GM18499 (cell line): ENCODE data around the gene TBXAS1.
A peak's percentile ranks its signal among the peaks of the same experiment; 100 is the strongest.

Experiments
- ATAC-seq: cut with Tn5 transposase; IDR thresholded peaks from one replicate; pipeline ENCODE4 v1.9.1; 2021; ENCODE audit warnings: moderate number of reproducible peaks; ENCODE audit not compliant: insufficient read depth, unreplicated experiment

TBXAS1 gene

DNA sequence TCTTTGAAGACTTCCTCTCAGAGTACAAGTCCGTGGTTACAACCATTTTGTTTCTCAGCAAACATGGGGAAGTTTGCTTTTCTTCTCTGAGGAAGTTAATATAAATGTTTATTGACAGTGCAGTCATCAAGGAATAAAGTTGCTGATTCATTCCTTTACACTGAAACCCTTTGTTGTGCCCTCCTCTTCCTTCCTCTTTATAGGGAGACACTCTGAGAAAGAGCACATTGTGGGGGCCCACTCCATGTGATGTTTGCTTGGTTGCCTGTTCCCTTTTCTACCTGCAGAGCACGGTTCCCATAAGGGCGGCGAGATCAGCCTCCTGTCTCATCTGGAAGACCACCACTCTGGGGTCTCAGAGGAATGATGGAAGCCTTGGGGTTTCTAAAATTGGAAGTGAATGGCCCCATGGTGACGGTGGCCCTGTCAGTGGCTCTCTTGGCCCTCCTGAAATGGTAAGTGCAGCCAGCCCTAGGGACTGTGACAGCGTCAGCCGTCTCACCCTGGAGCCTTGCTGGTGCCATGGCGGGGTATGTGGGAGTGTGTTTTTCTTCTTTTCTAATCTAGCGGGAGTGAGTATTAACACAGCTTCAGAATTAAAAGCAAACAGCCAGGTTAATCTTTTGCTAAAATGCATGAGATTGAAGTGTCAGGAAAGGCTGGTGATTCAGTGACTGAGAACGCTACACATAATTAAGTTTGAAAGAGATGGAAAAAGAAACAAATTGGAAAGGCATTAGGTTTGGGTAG lies at the start of gene TBXAS1:
TSS of gene TBXAS1 (plus strand) at position 240 of the 750 bp plus-strand sequence. CDS start at position 367, 127 bp downstream.
- no peak for ATAC-seq

DNA sequence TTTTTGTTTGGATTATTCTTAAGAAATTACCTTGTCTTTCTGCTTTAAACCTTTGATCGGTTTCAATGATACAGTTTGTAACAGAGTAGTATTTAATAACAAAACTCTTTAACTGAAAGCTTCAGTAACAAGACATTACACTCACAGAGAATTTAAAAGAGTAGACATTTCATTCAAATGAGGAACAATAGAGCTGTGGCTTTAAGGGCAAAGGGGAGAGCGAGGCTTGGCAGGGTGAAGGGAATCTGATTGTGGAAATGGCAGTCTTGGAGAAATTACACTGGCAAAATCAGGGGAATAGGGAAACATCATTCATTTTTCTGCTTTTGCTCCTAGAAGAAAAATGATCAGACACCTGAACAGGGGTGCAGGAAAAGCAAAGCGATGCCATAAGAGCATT lies 46.1 kb upstream of the TBXAS1 start:
- no peak for ATAC-seq

DNA sequence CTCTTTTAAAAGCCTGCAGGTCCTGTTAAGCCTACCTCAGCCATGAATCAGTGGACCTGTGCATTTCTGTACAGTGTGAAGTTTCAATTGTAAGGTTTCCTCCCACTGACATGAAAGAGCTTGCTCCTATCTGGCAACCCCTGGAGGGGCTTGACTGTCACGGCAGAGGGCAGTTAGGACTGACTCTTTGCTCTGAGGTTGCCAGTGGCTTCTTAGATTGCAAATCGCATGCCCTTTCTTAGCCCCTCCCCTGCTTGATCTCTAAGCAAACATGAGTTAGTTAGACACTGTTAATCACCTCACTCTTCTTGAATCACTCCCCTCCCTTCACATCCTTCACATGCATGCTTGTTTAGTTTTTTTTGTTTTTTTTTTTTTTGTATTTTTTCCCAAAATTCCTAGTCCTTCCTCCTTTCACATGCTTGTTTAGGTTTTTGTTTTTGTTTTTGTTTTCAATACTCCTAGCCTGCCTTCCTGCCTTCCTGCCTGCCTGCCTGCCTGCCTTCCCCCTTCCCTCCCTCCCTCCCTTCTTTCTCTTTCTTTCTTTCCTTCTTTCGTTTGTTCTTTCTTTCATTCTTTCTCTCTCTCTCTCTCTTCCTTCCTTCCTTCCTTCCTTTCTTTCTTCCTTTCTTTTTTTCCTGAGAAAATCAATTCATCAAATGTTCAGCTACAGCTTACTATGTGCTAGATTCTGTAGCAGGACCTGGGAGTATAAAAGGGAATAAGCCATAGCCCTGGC lies 45.2 kb upstream of the TBXAS1 start:
- no peak for ATAC-seq

DNA sequence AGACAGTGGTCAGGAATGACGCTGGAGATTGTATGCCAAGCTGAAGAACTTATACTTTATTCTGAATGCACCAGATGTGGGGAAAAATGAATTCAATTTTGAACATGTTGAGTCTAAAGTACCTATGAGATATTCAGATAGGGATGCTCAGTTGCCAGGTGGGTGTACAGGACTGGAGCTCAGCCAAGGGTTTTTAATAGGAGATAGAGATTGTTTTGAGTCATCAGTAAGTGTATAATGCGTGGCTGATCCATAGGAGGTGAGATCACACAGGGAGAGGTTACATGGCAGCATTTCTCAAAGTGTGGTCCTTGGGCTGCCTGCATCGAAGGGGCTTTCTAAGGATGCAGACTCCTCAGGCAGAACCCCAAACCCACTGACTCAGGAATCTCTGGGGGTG lies 44.4 kb upstream of the TBXAS1 start:
- ATAC-seq, result no peak

DNA sequence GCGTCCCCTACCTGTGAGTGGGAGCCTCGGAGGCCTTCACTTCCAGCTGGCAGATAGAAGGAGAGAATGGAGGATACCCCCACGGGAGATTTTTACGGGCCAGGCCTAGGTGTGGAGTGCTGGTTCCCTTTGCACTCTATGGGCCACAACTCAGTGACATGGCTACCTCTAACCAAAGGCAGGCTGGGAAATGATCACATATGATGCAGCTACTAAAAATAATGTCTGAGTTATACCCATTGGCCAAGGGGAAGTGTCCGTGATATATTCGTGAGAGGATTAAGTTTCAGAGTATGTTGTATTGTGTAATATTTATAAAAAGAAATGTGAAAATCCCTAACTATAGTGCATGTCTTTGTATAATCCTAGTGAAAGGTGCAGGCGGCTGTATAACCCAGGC lies 37.7 kb upstream of the TBXAS1 start:
- ATAC-seq, result no peak

DNA sequence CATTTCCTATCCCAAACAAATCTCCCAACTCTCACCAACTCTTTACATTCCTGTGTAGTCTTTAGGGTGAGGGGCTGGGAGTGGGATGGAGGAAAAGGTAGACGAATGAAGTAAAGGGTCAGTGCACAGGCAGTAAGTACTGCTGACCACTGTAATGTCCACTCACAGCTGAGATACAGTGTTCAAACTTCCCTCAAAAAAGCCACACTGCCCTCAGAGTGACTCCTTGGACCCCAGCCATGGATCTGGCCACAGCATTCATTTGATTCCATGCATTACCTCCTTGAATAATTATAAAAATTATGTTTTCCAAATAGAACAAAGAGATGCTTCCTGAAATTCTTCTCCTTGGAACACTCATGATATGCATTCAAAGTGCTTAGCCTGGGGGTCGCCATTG lies 31.5 kb upstream of the TBXAS1 start:
- no peak for ATAC-seq

DNA sequence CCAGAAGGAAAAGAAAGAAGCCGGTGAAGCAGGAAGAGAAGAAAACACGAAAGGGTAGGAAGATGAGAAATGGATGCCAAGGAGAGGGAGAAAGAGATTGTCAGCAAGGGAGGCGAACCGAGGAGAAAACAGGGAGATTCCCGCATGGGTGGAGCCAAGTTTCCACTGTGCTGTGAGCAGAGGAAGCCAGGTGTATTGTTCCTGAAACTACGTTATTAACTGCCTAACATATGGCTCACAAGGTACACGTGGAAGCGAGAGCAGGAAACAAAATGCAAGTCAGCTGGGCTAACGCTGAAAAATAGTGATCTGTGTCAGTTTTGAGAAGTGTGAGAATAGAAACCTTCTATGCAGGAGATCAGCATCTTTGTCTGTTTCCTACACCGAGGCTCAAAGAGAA lies 30.8 kb upstream of the TBXAS1 start:
- no peak for ATAC-seq

DNA sequence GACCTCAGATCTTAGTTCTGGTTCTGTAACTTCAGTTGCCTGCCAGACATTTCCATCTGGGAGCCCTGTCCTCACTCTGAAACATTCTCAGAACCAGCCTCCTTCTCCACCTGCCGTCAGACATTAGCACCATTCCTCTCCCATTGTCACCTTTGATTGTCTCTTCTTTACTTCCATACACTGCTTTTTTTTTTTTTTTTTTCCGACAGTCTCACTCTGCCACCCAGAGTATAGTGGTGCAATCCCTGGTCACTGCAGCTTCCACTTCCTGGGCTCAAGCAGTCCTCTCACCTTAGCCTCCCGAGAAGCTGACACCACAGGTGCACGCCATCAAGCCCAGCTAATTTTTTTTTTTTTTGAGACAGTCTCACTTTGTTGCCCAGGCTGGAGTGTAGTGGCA lies 30.2 kb upstream of the TBXAS1 start:
- ATAC-seq, result no peak

DNA sequence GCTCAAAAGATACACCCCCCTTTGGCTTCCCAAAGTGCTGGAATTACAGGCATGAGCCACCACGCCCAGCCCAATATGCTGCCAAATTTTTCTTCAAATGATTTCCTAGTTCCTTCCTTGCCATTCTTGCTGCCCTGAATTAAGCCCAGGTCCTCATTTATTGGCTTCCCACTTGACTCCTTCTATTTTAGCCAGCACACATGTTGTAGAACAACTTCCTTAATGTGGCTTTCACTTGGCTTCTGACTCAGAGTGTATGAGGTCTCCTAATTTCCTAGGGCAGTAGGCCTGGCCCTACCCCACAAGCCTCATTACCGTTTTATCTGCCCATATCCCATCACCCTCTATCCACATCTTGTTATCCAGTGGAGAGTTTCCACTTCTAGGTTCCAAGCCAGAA lies 29.5 kb upstream of the TBXAS1 start:
- ATAC-seq, result no peak

DNA sequence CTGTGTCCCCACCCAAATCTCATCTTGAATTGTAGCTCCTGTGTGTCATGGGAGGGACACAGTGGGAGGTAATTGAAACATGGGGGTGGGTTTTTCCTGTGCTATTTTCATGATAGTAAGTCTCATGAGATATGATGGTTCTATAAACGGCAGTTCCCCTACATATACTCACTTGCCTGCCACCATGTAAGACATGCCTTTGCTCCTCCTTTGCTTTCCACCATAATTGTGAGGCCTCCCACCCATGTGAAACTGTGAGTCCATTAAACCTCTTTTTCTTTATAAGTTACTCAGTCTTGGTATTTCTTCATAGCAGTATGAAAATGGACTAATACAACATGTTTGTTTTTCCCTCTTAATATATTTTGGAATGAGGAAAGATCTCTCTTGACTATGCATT lies 24.5 kb upstream of the TBXAS1 start:
- no peak for ATAC-seq

DNA sequence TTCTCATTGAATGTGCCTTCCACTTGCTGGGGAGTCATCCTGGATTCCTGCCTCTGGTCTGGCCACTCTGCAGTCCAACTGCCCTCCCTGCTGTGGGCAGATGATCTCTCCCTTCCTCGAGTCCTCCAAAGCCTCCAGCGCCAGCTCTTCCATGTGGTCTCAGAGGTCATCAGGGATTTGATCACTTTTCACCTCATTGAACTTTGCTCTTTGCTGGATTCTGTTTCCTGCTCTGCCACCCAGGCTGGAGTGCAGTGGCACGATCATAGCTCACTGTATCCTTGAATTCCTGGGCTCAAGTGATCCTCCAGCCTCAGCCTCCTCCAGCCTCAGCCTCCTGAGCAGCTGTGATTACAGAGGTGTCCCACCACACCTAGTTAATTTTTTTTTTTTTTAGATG lies 22.1 kb upstream of the TBXAS1 start:
- ATAC-seq, result no peak

DNA sequence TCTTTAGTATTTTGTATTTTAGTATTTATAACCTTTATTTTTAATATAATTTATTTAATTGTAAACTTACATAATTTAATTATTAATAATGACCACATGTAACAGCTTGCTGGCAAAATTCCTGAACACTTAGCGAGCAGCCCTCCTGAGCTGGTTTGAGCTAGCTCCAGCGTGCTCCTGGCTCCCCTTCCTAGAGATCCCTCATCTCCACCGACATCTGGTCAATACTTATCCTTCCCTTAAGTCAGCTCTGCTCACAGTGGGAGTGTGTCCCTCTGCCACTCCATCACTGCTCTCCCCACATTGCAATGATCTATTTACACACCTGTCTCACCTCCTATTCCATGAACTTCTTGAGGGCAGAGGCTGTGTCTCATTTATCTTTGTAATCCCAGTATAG lies 20.6 kb upstream of the TBXAS1 start:
- ATAC-seq, result no peak

DNA sequence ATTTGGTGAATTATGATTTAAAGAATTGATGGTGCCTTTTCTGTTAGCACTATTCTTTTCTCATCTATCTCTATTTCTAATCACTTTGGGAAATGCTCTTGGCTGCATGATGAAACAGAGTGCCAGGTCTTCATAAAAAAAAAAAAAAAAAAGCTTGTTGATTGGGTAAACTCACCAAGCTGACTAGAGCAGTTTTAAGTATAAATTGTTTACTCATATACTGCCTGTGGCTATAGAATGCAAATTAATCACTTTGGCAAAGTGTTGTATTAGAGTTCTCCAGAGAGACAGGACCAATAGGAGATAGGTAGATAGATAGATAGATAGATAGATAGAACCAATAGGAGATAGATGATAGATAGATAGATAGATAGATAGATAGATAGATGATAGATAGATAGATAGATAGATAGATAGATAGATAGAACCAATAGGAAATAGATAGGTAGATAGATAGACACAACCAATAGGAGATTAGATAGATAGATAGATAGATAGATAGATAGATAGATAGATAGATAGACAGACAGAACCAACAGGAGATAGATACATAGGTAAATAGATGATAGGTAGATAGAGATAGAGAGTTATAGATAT lies 20.1 kb upstream of the TBXAS1 start:
- no peak for ATAC-seq

DNA sequence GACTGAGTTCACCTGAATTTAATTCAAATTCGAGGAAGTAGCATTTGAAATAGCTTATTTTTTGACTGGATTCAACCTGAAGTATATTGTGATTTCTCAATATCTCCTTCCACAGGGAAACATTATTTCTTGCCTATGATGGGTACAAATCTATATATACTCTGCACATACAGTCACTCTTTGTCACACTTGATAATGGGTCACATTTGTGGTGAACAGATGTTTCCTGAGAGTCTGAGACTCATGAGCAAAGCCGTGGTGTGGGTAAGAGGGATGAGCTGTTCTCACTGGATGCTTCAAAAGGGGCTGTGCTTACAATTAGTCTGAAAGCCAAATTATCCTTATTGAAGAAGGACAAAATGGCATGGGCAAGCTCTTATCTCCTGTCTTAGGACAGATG lies 18.0 kb upstream of the TBXAS1 start:
- peak; percentile 63 for ATAC-seq

DNA sequence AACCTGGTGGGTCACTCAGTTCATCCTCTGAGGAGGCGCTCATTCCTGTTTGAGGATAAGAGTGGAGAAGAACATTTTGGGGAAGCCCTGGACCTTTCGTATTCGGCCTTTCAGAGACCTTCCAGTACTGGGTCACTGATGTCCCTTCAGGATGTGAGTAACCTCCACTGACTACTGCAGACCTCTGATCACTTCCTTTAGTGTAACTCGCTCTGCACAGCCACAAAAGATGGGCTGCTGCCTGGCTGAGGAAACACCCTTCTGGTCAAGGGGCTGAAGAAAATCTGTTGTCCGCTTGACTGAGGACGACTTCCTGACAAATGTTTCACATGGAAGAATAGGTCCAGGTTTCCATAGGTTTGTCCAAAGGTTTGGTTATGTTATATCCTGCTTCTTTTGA lies 15.9 kb upstream of the TBXAS1 start:
- no peak for ATAC-seq

DNA sequence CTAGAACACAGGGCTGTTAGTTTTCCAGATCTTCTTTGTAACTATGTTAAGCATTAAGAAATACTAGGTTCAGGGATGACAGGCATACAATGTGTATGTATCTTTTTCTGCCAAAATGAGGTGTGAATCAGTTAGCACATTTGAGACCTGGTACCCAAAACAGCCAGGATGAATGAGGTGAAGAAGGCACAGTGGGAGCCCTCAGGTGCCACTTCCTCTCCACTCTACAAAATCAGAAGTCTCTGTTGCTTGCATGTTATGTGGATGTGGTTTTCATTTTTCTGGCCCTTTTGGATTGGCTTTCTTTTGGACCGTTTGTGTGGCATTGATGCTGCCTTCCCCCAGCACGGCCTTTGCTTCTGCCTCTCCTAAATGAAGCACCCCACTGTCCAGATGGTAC lies 15.4 kb upstream of the TBXAS1 start:
- ATAC-seq, result no peak

DNA sequence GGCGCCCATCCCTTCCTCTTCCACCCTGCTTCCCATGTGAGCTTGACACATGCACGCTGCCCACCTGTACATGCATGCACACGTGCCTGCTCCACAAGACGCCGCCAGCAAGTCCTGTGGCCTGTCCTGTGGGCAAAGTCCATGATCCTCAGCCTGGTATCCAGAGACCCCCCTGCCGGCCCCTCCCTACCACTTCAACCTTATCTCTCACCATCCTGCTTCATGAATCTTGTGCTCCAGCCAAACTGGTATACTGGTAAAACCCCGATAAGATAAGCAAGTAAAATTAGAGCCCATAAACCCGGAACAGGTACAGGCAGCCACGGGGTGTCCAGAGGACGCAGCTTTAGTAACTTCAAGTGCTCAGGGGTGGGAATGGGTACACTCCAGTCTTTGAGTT lies 11.8 kb upstream of the TBXAS1 start:
- no peak for ATAC-seq

DNA sequence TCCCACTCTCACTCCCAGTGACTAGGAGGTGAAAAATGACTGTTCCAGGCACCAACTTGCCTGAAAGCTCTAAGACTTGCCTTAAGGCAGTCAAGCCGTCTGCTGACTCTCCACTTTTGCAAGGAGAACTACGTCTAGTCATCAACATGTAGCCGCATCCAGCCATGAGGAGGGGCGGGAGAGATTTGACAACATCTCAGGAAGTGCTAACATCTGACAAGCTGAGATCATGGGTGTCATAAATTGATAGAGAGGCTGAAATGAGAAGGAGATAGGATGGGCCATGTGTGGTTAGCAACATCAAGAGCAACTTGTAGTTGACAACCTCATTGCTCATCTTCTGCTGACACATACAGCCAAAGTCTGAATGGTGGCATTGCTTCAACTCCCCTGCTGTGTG lies 9.0 kb upstream of the TBXAS1 start:
- no peak for ATAC-seq

DNA sequence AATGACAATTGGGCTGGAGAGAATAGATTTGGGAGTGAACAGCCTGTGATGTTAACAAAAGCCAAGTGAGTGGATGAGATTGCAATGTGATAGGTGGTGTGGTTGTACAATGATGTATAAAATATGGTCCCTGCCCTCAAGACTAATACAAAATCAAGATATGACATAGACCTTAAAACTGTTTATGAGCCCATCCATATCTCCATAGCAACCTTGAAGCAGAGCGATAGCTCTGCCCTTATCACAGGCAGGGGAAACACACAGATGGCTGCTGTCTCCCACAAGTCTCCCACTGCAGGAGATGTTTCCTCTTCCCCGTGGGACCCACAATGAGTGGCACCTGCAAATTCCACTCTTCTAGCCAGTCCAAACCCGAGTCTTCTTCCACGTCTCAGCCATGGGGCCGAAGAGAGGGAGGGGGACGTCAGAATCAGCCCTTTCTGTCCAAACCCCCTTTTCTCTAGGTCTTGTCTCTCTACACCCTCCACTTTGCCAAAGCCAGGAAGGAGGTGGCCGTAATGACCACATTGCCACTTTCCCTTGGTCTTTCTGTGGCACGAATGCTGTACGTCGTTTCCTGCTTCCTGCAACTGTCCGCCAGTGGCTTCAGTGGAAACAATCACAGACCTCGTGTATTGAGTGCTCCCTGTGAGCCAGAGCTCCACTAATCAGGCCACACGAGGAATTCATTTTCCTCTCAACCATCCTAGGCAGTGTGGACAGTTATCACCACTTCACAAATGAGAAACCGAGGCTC lies 7.5 kb upstream of the TBXAS1 start:
- ATAC-seq, result no peak

DNA sequence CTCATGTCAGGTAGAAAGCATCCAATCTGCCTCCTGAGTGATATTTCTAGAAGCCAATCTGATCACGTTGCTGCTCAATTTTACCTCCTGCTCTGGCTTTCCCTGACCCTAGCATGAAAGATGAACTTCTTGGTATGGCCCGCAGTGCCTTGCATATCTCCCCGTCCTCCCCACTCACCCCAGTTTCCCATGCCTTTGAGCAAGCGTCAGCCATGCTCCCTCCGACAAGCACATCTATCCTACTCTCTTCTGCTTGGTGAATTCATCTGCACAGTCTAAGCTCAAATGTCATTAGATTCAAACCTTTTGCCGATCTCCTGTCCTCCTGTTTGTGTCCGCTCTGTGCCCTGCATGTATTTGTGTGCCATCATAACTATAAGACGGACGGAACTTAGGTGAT lies 6.2 kb upstream of the TBXAS1 start:
- ATAC-seq, result no peak

DNA sequence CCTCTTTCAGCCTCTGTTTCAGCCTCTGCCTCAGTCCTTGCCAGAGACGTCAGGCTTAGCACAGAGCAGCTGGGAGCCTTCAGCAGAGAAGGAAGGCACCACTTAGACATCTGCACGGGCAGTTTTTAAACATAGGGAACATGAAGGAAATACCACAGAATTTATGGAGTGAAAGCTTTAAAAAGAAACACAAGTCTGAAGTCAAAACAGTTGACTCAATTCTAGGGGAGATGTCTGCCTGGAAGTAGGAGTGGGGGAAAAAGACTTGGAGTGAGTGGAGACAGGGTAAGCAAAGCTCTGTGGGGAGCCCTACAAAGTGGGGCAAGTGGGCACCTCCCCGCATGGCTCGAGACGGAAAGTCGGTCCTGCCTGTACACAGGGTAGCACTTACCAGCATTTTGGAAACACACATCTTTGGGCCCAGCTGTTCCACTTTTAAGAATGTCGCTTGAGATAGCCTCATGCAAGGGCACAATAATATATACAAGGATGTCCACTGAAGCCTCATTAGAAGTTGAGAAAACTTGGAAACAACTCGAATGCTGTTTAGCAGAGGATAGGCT lies 5.0 kb upstream of the TBXAS1 start:
- ATAC-seq, result no peak
